GM12878 (cell line): Measurements from ENCODE around the gene ATG5. TPM values are rescaled to one million over a fixed set of nuclear protein-coding genes. Genes with fewer than 3 reads are reported as not detected.

Source experiments
- ATF2 ChIP-seq: IDR thresholded peaks from 2 replicates; pipeline ENCODE4 v1.6.1; 2012; ENCODE audit warnings: low read length, inconsistent platforms
- BMI1 ChIP-seq: fragments of 450-650 bp; IDR thresholded peaks from 2 replicates; pipeline ENCODE4 v1.6.1; 2016; ENCODE audit warnings: mild to moderate bottlenecking, moderate library complexity, borderline replicate concordance
- CHD2 ChIP-seq: IDR thresholded peaks from 2 replicates; pipeline ENCODE4 v1.6.1; 2011; ENCODE audit warnings: low read depth, low read length, improper control_type of control experiment, borderline replicate concordance
- FOXM1 ChIP-seq: IDR thresholded peaks from 2 replicates; pipeline ENCODE4 v1.6.1; 2012; ENCODE audit warnings: low read depth, mild to moderate bottlenecking, inconsistent platforms, low read length, moderate library complexity
- JUNB ChIP-seq: IDR thresholded peaks from 2 replicates; pipeline ENCODE4 v1.6.1; 2016; ENCODE audit warnings: antibody characterized with exemption, mild to moderate bottlenecking
- NFYA ChIP-seq: IDR thresholded peaks from 2 replicates; pipeline ENCODE4 v1.6.1; 2011; ENCODE audit warnings: low read depth, mild to moderate bottlenecking, low read length, improper control_type of control experiment, borderline replicate concordance
- NR2C1 ChIP-seq: fragments of 450-650 bp; IDR thresholded peaks from 2 replicates; pipeline ENCODE4 v1.6.1; 2017; ENCODE audit warnings: antibody characterized with exemption, mild to moderate bottlenecking, moderate library complexity
- PML ChIP-seq: IDR thresholded peaks from 2 replicates; pipeline ENCODE4 v1.6.1; 2012; ENCODE audit warnings: low read length, inconsistent platforms
- SUZ12 ChIP-seq: fragments of 200-600 bp; sonication (generic); IDR thresholded peaks from one replicate; pipeline ENCODE4 v1.6.1; 2018; ENCODE audit warnings: antibody characterized with exemption, mild to moderate bottlenecking; ENCODE audit not compliant: unreplicated experiment
- ZBTB11 ChIP-seq: fragments of 450-650 bp; formaldehyde crosslinking; IDR thresholded peaks from 2 replicates; pipeline ENCODE4 v1.5.0; 2022; ENCODE audit warnings: mild to moderate bottlenecking, missing genetic modification characterization
- polyA plus RNA-seq, 11 experiments: library from polyadenylated mRNA; depleted of rRNA in 4 of 11; unstranded in 6 of 11; stranded (reverse) in 5 of 11; fragments of >200 nt; fragmentation: Nextera tagmentation in 4 of 11; fragmentation: Illumina TruSeq in 1 of 11; extraction: Ambion mirVana in 4 of 11; extraction: Trizol in 1 of 11; gene quantifications; 1 replicate in 1 of 11; 2 replicates in 10 of 11; pipeline versions ENCODE4 v1.2.1 to v1.2.3, GENCODE V29; 2011 to 2016; ENCODE audit warnings: inconsistent platforms in 2 of 11, missing spikeins in 2 of 11, low read depth in 1 of 11
- total RNA-seq, 4 experiments: library from RNA; depleted of rRNA in 3 of 4; stranded (reverse); fragments of >200 nt in 3 of 4; fragmentation: Illumina TruSeq in 1 of 4; extraction: Trizol in 1 of 4; gene quantifications; 2 replicates each; pipeline versions ENCODE4 v1.2.1 to v1.2.3, GENCODE V29; 2013 to 2021

Gene ATG5
- total and polyA plus RNA-seq, 10 of the 15 experiments (the other 5 are each of a cell fraction or from before 2014, with no cell fraction given), result 12.9 to 51.8 (median 23.9) TPM

- TF ChIP-seq ATF2, result no peak
- TF ChIP-seq ZBTB11 (CRISPR knock-in tag), result no peak
- TF ChIP-seq CHD2, result no peak
- TF ChIP-seq SUZ12, result no peak
- TF ChIP-seq PML, result no peak
- no peak for TF ChIP-seq NFYA
- TF ChIP-seq JUNB, result no peak
- TF ChIP-seq NR2C1, result no peak
- no peak for TF ChIP-seq BMI1
- no peak for TF ChIP-seq FOXM1
These were observed 152.3 kb downstream of the ATG5 start (continued) for GRCh38 chr6:106173124-106173879.
